Activated CD8-positive, alpha-beta memory T cell treated with anti-CD3 and anti-CD28 coated beads for 24 hours (primary cell): ENCODE measurements around the gene KIF2A.

Source experiments
- DNase-seq: peaks from one replicate; pipeline ENCODE4 v3.0.0-alpha.2; 2020

The KIF2A gene

GRCh38 chr5:62386824-62387223, 80.8 kb downstream of the KIF2A start:
- DNase-seq: no peak

- DNase-seq: no peak
Observed at GRCh38 chr5:62395210-62395950, 89.4 kb downstream of the KIF2A start.

- DNase-seq: peak; percentile 94
Observed at GRCh38 chr5:62403411-62404250, 97.6 kb downstream of the KIF2A start, which contains the start of gene DIMT1. Gene DIMT1 (minus strand): TSS chr5:62403905. CDS start chr5:62403772, 133 bp downstream.

- peak; percentile 99 for DNase-seq
Observed at GRCh38 chr5:62412549-62413329, 106.7 kb downstream of the KIF2A start, which contains the start of gene IPO11. Gene IPO11 (plus strand): TSS chr5:62412763. CDS start chr5:62437280, 24,517 bp downstream.

- no peak for DNase-seq
Observed at GRCh38 chr5:62413711-62414110, 107.7 kb downstream of the KIF2A start.

- DNase-seq: no peak
Observed at GRCh38 chr5:62418462-62419076, 112.6 kb downstream of the KIF2A start.

- no peak for DNase-seq
Observed at GRCh38 chr5:62419609-62420008, 113.6 kb downstream of the KIF2A start.

GRCh38 chr5:62421414-62421813, 115.4 kb downstream of the KIF2A start:
- no peak for DNase-seq

- no peak for DNase-seq
Observed at GRCh38 chr5:62424763-62425162, 118.8 kb downstream of the KIF2A start.

GRCh38 chr5:62431735-62432620, 126.0 kb downstream of the KIF2A start:
- DNase-seq: no peak

GRCh38 chr5:62432621-62433064, 126.6 kb downstream of the KIF2A start:
- DNase-seq: no peak
